Stomach smooth muscle (tissue), 2 donors: ENCODE results near the gene PIGV.
A peak's percentile ranks its signal among the peaks of the same experiment; 100 is the strongest.

Source experiments
- H3K27ac ChIP-seq: one replicate; pipeline ENCODE4 v1.7.0; 2013; ENCODE audit warnings: mild to moderate bottlenecking, low read length, inconsistent platforms
- H3K27me3 ChIP-seq, 2 donors: one replicate each; pipeline ENCODE4 v1.7.0; 2013; ENCODE audit warnings: low read length in 2 of 2; ENCODE audit not compliant: insufficient read depth in 2 of 2, control insufficient read depth in 1 of 2
- H3K36me3 ChIP-seq, 2 donors: one replicate each; pipeline ENCODE4 v1.7.0; 2013; ENCODE audit warnings: low read length in 2 of 2; ENCODE audit not compliant: control insufficient read depth in 2 of 2, insufficient read depth in 2 of 2
- H3K4me1 ChIP-seq: one replicate; pipeline ENCODE4 v1.7.0; 2013; ENCODE audit warnings: low read length; ENCODE audit not compliant: control insufficient read depth, insufficient read depth
- H3K4me3 ChIP-seq, 2 donors: one replicate each; pipeline ENCODE4 v1.7.0; 2013; ENCODE audit warnings: low read length in 2 of 2
- H3K9ac ChIP-seq, 2 donors: one replicate each; pipeline ENCODE4 v1.7.0; 2013; ENCODE audit warnings: low read length in 2 of 2, mild to moderate bottlenecking in 1 of 2
- H3K9me3 ChIP-seq, 2 donors: one replicate each; pipeline ENCODE4 v1.7.0; 2013; ENCODE audit warnings: low read length in 2 of 2; ENCODE audit not compliant: control insufficient read depth in 2 of 2
- donor health status: healthy.
- donor health status: Pancreatic carcinoma.

PIGV gene

DNA sequence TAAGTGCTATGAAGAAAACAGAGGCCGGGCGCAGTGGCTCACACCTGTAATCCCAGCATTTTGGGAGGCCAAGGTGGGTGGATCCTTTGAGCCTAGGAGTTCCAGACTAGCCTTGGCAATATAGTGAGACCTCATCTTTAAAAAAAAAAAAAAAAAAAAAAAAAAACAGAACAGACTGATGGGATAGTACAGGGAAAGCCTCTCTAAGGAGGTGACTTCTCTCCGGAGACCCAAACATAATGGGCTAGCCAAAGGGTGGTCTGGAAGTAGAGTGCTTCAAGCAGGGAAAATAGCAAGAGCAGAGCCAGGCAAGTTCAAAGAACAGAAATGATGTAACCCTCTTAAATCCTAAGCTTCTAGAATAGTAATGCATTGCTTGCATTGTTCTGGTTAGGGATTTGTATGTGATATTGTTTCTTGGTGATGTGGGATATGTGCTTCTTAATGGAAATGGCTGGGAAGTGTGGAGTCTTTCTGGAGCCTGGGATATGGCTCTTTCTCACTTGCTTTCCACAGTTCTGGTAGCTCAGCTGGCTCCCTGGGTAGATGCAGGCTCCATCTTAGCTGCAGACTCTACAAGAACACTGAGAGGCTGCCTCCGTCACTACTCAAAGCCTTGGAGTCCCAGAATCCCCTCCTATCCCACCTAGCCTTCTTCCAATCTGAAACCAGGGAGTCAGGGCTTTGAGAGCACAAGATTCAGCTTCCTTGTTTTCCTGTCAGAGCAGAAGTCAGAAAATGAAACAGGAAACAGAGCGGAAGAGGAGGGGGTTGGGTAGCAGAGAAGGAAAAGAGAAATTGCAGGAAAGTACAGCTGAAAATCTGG, 1.9 kb upstream of the PIGV start:
- no peak overlapping the region for H3K4me3 ChIP-seq
- peaks cover 45% of the 10 kb centered on the region for H3K4me1 ChIP-seq
- peak overlapping the region in 1 of 2 donors; percentile 16 for H3K9ac ChIP-seq
- H3K36me3 ChIP-seq = peaks cover 0 to 2% of the 10 kb centered on the region in 2 donors
- H3K9me3 ChIP-seq = no peaks in the 10 kb centered on the region
- no peaks in the 10 kb centered on the region for H3K27me3 ChIP-seq
- peak overlapping the region; percentile 100 for H3K27ac ChIP-seq

DNA sequence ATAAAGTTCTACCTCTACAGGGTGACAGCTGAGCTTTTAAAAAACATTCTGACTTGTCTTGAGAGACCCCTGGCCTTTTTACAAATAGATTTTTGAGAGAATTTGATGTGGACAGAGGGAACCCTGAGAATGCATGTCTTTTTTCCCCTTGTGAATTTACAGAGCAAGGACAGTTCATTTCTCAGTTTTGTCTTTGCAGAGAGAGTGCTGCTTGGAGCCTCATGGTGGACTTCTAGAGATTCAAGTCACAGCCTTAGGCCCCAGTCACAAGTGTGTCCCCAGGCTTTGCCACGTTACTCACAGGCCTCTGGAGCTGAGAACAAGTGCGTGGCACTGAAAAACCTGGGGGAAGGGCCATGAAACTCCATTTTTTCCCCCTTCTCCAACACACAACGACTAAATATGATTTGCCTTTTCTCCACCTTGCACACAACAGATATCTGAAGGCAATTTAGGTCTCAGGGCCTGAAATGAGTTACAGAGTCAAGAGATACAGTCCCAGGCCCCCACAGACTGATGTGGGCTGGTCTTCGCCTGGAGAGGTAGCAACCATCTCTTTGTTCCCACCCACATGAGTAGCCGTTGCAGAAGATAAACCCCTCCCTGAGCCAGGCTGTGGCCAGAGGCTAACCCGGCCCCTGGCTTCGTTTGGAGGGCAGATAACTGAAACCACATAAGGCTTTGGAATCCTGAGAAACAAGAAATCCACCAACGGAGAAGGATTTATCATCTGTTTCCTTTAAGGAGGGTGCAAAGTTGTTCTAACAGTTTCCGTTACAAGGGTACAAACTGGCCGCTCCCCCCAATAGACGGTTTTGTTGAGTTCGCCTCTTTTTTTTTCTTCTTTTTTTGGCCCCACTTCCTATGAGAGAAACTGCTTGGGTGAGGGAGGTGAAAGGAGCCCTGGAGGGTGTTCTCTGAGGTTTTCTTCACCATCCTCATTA, 1.0 kb upstream of the PIGV start:
- Histone ChIP-seq H3K4me1 (peaks cover 39% of the 10 kb centered on the region), H3K4me3 (peak overlapping the region; percentile 94), H3K27me3 (no peaks in the 10 kb centered on the region), H3K27ac (peak overlapping the region; percentile 100), H3K9me3 (no peaks in the 10 kb centered on the region), H3K36me3 (peaks cover 0 to 5% of the 10 kb centered on the region in 2 donors), H3K9ac (peak overlapping the region; percentile 99)

DNA sequence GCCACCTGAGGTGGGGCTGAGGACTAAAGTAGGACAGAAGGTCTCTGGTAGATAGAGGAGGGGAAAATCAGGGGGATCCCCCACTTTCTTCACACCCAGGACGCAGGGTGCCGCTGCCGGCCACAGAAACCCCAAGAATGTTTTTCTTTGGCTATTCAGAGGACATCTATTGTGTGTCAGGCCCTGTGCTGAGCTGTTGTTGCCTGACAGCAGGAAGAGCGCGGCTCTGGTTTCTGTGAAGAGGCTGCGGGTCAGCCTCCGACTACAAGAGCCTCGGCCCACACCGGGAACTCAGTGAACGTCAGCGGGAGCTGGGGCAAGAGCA, 407 bp upstream of the PIGV start:
- H3K27ac ChIP-seq = peak overlapping the region; percentile 100
- H3K4me3 ChIP-seq = peak overlapping the region; percentile 94
- no peaks in the 10 kb centered on the region for H3K27me3 ChIP-seq
- H3K9me3 ChIP-seq = no peaks in the 10 kb centered on the region
- peak overlapping the region; percentile 99 for H3K9ac ChIP-seq
- H3K4me1 ChIP-seq = peaks cover 39% of the 10 kb centered on the region
- peaks cover 0 to 6% of the 10 kb centered on the region in 2 donors for H3K36me3 ChIP-seq

DNA sequence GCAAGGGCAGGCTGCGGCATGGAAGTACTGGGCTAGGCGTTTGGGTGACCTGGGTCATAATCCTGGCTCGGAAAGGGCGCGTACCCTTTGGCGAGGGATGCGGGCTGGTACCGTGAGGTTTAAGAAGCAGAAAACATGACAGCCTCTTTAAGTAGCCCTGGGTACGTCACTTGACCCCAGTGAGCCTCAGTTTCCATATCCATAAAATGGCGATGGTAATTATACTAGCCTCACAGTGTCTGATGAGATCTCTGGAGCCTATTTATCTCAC, 700 bp downstream of the PIGV start:
- H3K27me3 ChIP-seq = no peaks in the 10 kb centered on the region
- H3K27ac ChIP-seq = peak overlapping the region; percentile 100
- H3K4me1 ChIP-seq = peaks cover 39% of the 10 kb centered on the region
- peak overlapping the region; percentile 99 for H3K9ac ChIP-seq
- no peaks in the 10 kb centered on the region for H3K9me3 ChIP-seq
- peaks cover 0 to 6% of the 10 kb centered on the region in 2 donors for H3K36me3 ChIP-seq
- peak overlapping the region; percentile 94 for H3K4me3 ChIP-seq

DNA sequence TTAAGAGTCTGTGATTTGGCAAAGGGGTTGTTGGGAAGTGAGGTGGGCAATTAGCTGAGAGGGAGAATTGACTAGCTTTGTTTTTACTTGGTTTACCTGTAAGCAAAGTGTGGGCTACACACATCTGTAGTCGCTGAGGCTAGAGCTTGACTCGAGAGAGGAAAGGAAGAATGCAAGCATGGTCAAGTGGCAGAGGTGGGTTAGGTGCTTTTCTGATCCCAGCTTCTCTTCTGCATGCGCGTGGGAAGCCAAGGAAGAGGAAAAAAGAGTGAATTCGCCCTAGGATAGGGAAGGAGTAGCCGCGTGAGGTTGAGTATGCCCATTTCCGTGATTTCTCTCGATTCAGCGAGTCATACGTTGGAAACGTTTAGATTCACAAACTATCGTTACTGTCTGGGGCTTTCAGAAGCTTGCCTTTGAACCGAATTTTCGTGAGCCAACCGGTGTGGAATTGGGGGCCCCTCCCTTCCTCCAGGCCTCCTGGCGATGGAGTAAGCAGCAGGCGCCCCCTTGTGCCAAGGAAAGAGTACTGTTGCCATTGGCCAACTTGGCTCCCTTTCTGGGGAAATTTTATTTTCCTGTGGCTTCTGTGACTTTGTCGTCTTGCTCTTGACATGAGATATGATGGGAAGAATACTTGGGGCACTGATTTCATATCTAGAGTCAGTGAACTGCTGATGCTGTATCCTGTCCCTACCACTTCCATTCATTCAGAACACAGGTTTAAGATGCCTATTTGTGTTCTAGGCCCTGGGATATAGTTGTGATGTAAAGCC, 1.3 kb downstream of the PIGV start:
- peak overlapping the region; percentile 94 for H3K4me3 ChIP-seq
- H3K27ac ChIP-seq = peak overlapping the region; percentile 100
- H3K9ac ChIP-seq = peak overlapping the region; percentile 99
- H3K9me3 ChIP-seq = no peaks in the 10 kb centered on the region
- H3K27me3 ChIP-seq = no peaks in the 10 kb centered on the region
- peaks cover 2 to 8% of the 10 kb centered on the region in 2 donors for H3K36me3 ChIP-seq
- peaks cover 36% of the 10 kb centered on the region for H3K4me1 ChIP-seq

DNA sequence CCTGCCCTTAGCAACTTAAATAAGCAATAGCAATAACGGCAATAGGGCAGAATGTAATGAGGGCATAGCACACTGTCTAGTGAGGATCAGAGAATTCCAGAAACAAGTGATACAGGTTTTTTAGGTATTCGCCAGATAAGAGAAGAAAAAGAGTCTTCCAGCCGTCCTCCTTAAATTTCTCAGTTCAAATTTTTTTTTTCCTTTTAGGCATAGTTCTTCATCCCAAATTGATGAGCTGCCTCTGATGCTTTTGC, 1.8 kb downstream of the PIGV start:
- H3K9me3 ChIP-seq = no peaks in the 10 kb centered on the region
- peaks cover 30% of the 10 kb centered on the region for H3K4me1 ChIP-seq
- H3K27ac ChIP-seq = peak overlapping the region; percentile 58
- H3K36me3 ChIP-seq = peaks cover 7 to 13% of the 10 kb centered on the region in 2 donors
- no peak overlapping the region for H3K4me3 ChIP-seq
- H3K27me3 ChIP-seq = no peaks in the 10 kb centered on the region
- peak overlapping the region in 1 of 2 donors; percentile 2 for H3K9ac ChIP-seq

DNA sequence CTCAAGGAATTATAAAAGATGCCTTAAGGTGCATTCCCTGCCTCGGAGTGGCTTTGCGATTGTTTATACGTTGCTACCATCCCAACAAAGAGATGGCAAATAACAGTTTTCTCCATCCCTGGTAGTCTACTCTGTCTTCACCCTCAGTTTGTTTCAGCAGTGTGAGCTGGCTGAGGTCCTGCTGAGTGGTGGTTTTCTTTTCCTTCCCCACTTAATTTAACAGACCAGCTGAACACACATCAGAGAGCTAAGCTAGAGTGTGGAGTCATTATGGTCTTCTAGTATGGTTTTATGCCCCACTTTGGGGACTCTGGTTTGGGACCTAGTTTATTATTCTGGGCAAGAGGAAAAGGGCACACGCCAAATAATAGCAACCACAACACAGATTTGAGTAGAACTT, 2.2 kb downstream of the PIGV start:
- no peaks in the 10 kb centered on the region for H3K27me3 ChIP-seq
- no peaks in the 10 kb centered on the region for H3K9me3 ChIP-seq
- peak overlapping the region; percentile 10 to 29 for H3K9ac ChIP-seq
- H3K4me1 ChIP-seq = peaks cover 30% of the 10 kb centered on the region
- peaks cover 11 to 17% of the 10 kb centered on the region in 2 donors for H3K36me3 ChIP-seq
- no peak overlapping the region for H3K4me3 ChIP-seq
- H3K27ac ChIP-seq = peak overlapping the region; percentile 58

DNA sequence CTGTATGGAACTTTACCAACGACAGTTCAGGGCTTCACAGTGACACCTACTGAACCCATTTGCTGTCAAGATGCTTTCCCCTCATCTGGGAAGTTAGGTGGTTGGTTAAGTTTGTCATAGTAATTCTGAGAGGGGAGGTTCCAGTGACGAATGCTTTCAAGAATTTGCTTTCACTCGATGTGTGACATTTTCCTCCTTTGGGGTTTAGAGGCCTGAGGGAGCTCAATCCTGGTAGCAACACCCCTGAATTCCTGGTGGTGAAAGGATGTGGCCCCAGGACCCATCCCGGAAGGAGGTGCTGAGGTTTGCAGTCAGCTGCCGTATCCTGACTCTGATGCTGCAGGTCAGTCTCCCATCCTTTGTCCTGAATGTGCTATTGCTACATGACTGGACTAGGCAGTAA, 2.8 kb downstream of the PIGV start:
- Histone ChIP-seq H3K9ac (no peak overlapping the region), H3K4me3 (no peak overlapping the region), H3K36me3 (peaks cover 14 to 20% of the 10 kb centered on the region in 2 donors), H3K4me1 (peaks cover 30% of the 10 kb centered on the region), H3K27me3 (no peaks in the 10 kb centered on the region), H3K9me3 (no peaks in the 10 kb centered on the region), H3K27ac (no peak overlapping the region)

DNA sequence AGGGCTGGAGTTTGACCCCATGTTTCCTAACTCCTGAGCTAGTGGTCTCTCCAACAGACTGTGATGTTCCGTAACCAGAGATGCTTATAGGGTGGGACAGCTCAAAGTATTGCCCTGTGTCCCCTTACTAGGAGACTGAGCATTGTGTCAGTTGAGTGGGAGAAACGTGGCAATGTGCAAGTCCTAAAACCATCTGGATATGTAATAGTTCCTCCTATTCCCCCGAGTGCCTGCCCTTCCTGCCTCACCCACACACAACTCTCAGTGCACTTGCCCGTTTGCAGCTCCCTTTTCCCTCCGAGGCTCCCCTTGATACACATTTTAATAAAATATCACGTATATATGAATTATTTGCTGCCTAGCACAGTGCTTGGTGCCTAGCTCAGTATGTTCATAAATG, 3.4 kb downstream of the PIGV start:
- Histone ChIP-seq H3K4me3 (no peak overlapping the region), H3K27ac (no peak overlapping the region), H3K36me3 (peaks cover 14 to 20% of the 10 kb centered on the region in 2 donors), H3K9me3 (no peaks in the 10 kb centered on the region), H3K27me3 (no peaks in the 10 kb centered on the region), H3K4me1 (peaks cover 26% of the 10 kb centered on the region), H3K9ac (no peak overlapping the region)

DNA sequence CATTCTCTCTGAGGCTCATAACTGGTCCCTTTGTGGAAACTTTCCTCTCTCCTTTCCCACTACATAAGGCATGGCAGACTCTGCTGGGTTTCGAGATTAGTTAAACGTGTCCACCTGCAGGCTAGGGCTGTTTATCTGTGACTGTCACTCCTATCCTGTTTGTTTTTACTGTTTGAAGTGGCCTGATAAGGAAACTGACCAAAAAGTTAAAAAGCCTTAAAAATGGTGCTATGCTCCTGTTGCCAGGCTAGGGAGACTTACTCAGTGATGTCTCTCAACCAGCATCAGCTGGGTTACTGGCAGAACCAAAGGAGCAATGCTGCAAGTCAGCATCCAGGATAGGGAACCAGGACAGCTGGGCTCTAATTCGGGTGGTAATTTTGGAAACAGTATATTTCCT, 3.9 kb downstream of the PIGV start:
- H3K27me3 ChIP-seq = no peaks in the 10 kb centered on the region
- H3K9ac ChIP-seq = no peak overlapping the region
- H3K9me3 ChIP-seq = no peaks in the 10 kb centered on the region
- peaks cover 23% of the 10 kb centered on the region for H3K4me1 ChIP-seq
- no peak overlapping the region for H3K4me3 ChIP-seq
- peaks cover 14 to 20% of the 10 kb centered on the region in 2 donors for H3K36me3 ChIP-seq
- no peak overlapping the region for H3K27ac ChIP-seq
